GM19463 (cell line): ENCODE results near the gene TMEM204.

ENCODE experiments used
- ATAC-seq: cut with Tn5 transposase; IDR thresholded peaks from one replicate; pipeline ENCODE4 v1.9.1; 2021; ENCODE audit warnings: mild to moderate bottlenecking, moderate library complexity; ENCODE audit not compliant: unreplicated experiment

TMEM204 gene

GRCh38 chr16:1536601-1537000 is 3.1 kb downstream of the TMEM204 start:
- ATAC-seq = no peak

- ATAC-seq = no peak
These were observed 3.7 kb downstream of the TMEM204 start for GRCh38 chr16:1537138-1537577.

- ATAC-seq = no peak
These were observed 4.4 kb downstream of the TMEM204 start for GRCh38 chr16:1537763-1538289.

GRCh38 chr16:1538804-1539520 is 5.5 kb downstream of the TMEM204 start:
- no peak for ATAC-seq

- no peak for ATAC-seq
These were observed 6.5 kb downstream of the TMEM204 start for GRCh38 chr16:1539720-1540555.

- ATAC-seq = no peak
These were observed 7.0 kb downstream of the TMEM204 start for GRCh38 chr16:1540556-1540855.

- ATAC-seq = no peak
These were observed 8.1 kb downstream of the TMEM204 start for GRCh38 chr16:1541293-1542165.

GRCh38 chr16:1542166-1542500 is 8.7 kb downstream of the TMEM204 start:
- no peak for ATAC-seq

- ATAC-seq = no peak
These were observed 9.1 kb downstream of the TMEM204 start for GRCh38 chr16:1542533-1542932.

- no peak for ATAC-seq
These were observed 9.8 kb downstream of the TMEM204 start for GRCh38 chr16:1543085-1543896.

- ATAC-seq = no peak
These were observed 11.9 kb downstream of the TMEM204 start for GRCh38 chr16:1545044-1546040.

GRCh38 chr16:1546430-1546829 is 13.0 kb downstream of the TMEM204 start:
- no peak for ATAC-seq

GRCh38 chr16:1548233-1548632 is 14.8 kb downstream of the TMEM204 start:
- no peak for ATAC-seq

- ATAC-seq = no peak
These were observed 15.3 kb downstream of the TMEM204 start for GRCh38 chr16:1548727-1549126.

GRCh38 chr16:1550069-1550468 is 16.6 kb downstream of the TMEM204 start:
- no peak for ATAC-seq

GRCh38 chr16:1550696-1551095 is 17.2 kb downstream of the TMEM204 start:
- no peak for ATAC-seq

- no peak for ATAC-seq
These were observed 17.7 kb downstream of the TMEM204 start for GRCh38 chr16:1551166-1551565.

GRCh38 chr16:1552129-1552528 is 18.7 kb downstream of the TMEM204 start:
- no peak for ATAC-seq
